HG03025 (cell line): ENCODE measurements around the gene ADORA2A.

ENCODE experiments used
- ATAC-seq: cut with Tn5 transposase; IDR thresholded peaks from one replicate; pipeline ENCODE4 v1.9.1; 2021; ENCODE audit warnings: mild to moderate bottlenecking, moderate library complexity; ENCODE audit not compliant: unreplicated experiment, low FRiP score

ADORA2A gene

GRCh38 chr22:24416611-24417010, 10.8 kb upstream of the ADORA2A start:
- ATAC-seq = no peak

- ATAC-seq = no peak
Measured at GRCh38 chr22:24417200-24417599, 10.2 kb upstream of the ADORA2A start.

GRCh38 chr22:24417901-24418641, 9.3 kb upstream of the ADORA2A start:
- no peak for ATAC-seq

- ATAC-seq = no peak
Measured at GRCh38 chr22:24418786-24419474, 8.5 kb upstream of the ADORA2A start.

GRCh38 chr22:24419475-24419850, 7.9 kb upstream of the ADORA2A start:
- no peak for ATAC-seq

- ATAC-seq = no peak
Measured at GRCh38 chr22:24420072-24420976, 7.1 kb upstream of the ADORA2A start.

- ATAC-seq = no peak
Measured at GRCh38 chr22:24420977-24421343, 6.4 kb upstream of the ADORA2A start.

- no peak for ATAC-seq
Measured at GRCh38 chr22:24421428-24421931, 5.9 kb upstream of the ADORA2A start.

GRCh38 chr22:24422102-24422665, 5.2 kb upstream of the ADORA2A start:
- no peak for ATAC-seq

GRCh38 chr22:24423519-24424000, 3.8 kb upstream of the ADORA2A start:
- ATAC-seq = no peak

GRCh38 chr22:24424001-24424900, 3.1 kb upstream of the ADORA2A start:
- no peak for ATAC-seq

GRCh38 chr22:24424901-24425775, 2.3 kb upstream of the ADORA2A start:
- no peak for ATAC-seq

GRCh38 chr22:24426436-24426835, 963 bp upstream of the ADORA2A start:
- ATAC-seq = no peak

- ATAC-seq = no peak
Measured at GRCh38 chr22:24426851-24427499, 424 bp upstream of the ADORA2A start.

- ATAC-seq = no peak
Measured at GRCh38 chr22:24428751-24429410, 1.5 kb downstream of the ADORA2A start.

GRCh38 chr22:24429411-24430365, 2.3 kb downstream of the ADORA2A start:
- no peak for ATAC-seq
